GM23338 (cell line): ENCODE measurements around the gene IFI6. TPM values are rescaled to one million over a fixed set of nuclear protein-coding genes. Genes with fewer than 3 reads are reported as not detected.

Source experiments
- ATAC-seq: fragments of 200-7000 bp; cut with Tn5 transposase; 3 replicates; pipeline ENCODE4 v1.9.1; 2020
- DNase-seq: peaks from one replicate; pipeline ENCODE4 v3.0.0-alpha.2; 2015; ENCODE audit warnings: low spot score
- H2AFZ ChIP-seq: fragments of 200-600 bp; sonication (generic); 2 replicates; pipeline ENCODE4 v1.8.0; 2016; ENCODE audit warnings: antibody characterized with exemption, mild to moderate bottlenecking, moderate library complexity
- H3F3A ChIP-seq: fragments of 200-600 bp; sonication (generic); replicated peaks from 2 replicates; pipeline ENCODE4 v1.8.0; 2017; ENCODE audit warnings: antibody characterized with exemption, mixed run types, low read depth
- H3K27ac ChIP-seq: fragments of 200-600 bp; sonication (generic); 2 replicates; pipeline ENCODE4 v1.6.1; 2016; ENCODE audit warnings: low read depth
- H3K27me3 ChIP-seq: fragments of 200-600 bp; sonication (generic); 2 replicates; pipeline ENCODE4 v1.8.0; 2016; ENCODE audit warnings: mild to moderate bottlenecking, mixed run types, moderate library complexity; ENCODE audit not compliant: insufficient read depth
- H3K36me3 ChIP-seq: fragments of 200-600 bp; sonication (generic); 2 replicates; pipeline ENCODE4 v1.8.0; 2016; ENCODE audit warnings: mild to moderate bottlenecking; ENCODE audit not compliant: insufficient read depth
- H3K4me1 ChIP-seq: fragments of 200-600 bp; sonication (generic); 2 replicates; pipeline ENCODE4 v1.8.0; 2016; ENCODE audit warnings: mild to moderate bottlenecking, moderate library complexity; ENCODE audit not compliant: insufficient read depth
- H3K4me2 ChIP-seq: fragments of 200-600 bp; sonication (generic); 2 replicates; pipeline ENCODE4 v1.7.1; 2017; ENCODE audit warnings: mixed run types
- H3K4me3 ChIP-seq: fragments of 200-600 bp; sonication (generic); 2 replicates; pipeline ENCODE4 v1.6.1; 2016; ENCODE audit warnings: mixed run types
- H3K79me2 ChIP-seq: fragments of 200-600 bp; sonication (generic); replicated peaks from 2 replicates; pipeline ENCODE4 v1.8.0; 2017; ENCODE audit warnings: mild to moderate bottlenecking; ENCODE audit not compliant: insufficient read depth
- H3K9me2 ChIP-seq: fragments of 200-600 bp; sonication (generic); 2 replicates; pipeline ENCODE4 v1.8.0; 2017; ENCODE audit not compliant: insufficient read depth
- H4K20me1 ChIP-seq: fragments of 200-600 bp; sonication (generic); replicated peaks from 2 replicates; pipeline ENCODE4 v1.8.0; 2017; ENCODE audit warnings: mild to moderate bottlenecking; ENCODE audit not compliant: insufficient read depth
- H3K27ac Mint-ChIP-seq: 2 replicates; pipeline ENCODE4 v1.8.0; 2020; ENCODE audit warnings: inconsistent platforms, mild to moderate bottlenecking, moderate library complexity, mixed read lengths
- H3K27me3 Mint-ChIP-seq: 3 replicates; pipeline ENCODE4 v1.8.0; 2022; ENCODE audit warnings: low read depth, mild to moderate bottlenecking, moderate library complexity, mixed read lengths, inconsistent platforms; ENCODE audit not compliant: insufficient read depth, poor library complexity
- H3K36me3 Mint-ChIP-seq: 3 replicates; pipeline ENCODE4 v1.8.0; 2021; ENCODE audit warnings: low read depth, mild to moderate bottlenecking, inconsistent platforms, moderate library complexity, mixed read lengths
- H3K4me1 Mint-ChIP-seq: 3 replicates; pipeline ENCODE4 v1.8.0; 2020; ENCODE audit warnings: mild to moderate bottlenecking, inconsistent platforms, mixed read lengths
- H3K4me3 Mint-ChIP-seq: 3 replicates; pipeline ENCODE4 v1.8.0; 2021; ENCODE audit warnings: moderate library complexity, mild to moderate bottlenecking, inconsistent platforms, mixed read lengths
- H3K9me3 Mint-ChIP-seq: 3 replicates; pipeline ENCODE4 v1.8.0; 2020; ENCODE audit warnings: moderate library complexity, mild to moderate bottlenecking, inconsistent platforms, mixed read lengths
- CREB1 ChIP-seq: fragments of 250-450 bp; sonication (Bioruptor Pico); IDR thresholded peaks from 2 replicates; pipeline ENCODE4 v1.5.0; 2020; ENCODE audit warnings: low read depth, mild to moderate bottlenecking, moderate library complexity
- CTCF ChIP-seq, 2 experiments: fragments of 200-600 bp in 1 of 2; sonication (generic) in 1 of 2; conservative IDR thresholded peaks; 2 replicates each; pipeline versions ENCODE4 v1.5.1 to v1.6.1; 2016 to 2017; ENCODE audit warnings: antibody characterized with exemption in 2 of 2, low read depth in 2 of 2, mild to moderate bottlenecking in 2 of 2, moderate library complexity in 1 of 2
- ETS1 ChIP-seq: IDR thresholded peaks from 2 replicates; pipeline ENCODE4 v1.6.1; 2016; ENCODE audit warnings: antibody characterized with exemption
- EZH2phosphoT487 ChIP-seq: fragments of 200-600 bp; sonication (generic); IDR thresholded peaks from one replicate; pipeline ENCODE4 v1.8.1; 2018; ENCODE audit warnings: antibody characterized with exemption; ENCODE audit not compliant: unreplicated experiment
- JUNB ChIP-seq: IDR thresholded peaks from one replicate; pipeline ENCODE4 v1.6.1; 2016; ENCODE audit warnings: antibody characterized with exemption; ENCODE audit not compliant: unreplicated experiment
- NANOG ChIP-seq: IDR thresholded peaks from 2 replicates; pipeline ENCODE4 v1.6.1; 2016; ENCODE audit warnings: antibody characterized with exemption, borderline replicate concordance
- POLR2AphosphoS5 ChIP-seq: IDR thresholded peaks from 2 replicates; pipeline ENCODE4 v1.6.1; 2016; ENCODE audit warnings: antibody characterized with exemption, low read depth
- REST ChIP-seq: IDR thresholded peaks from one replicate; pipeline ENCODE4 v1.6.1; 2018; ENCODE audit warnings: antibody characterized with exemption; ENCODE audit not compliant: unreplicated experiment
- STAT1 ChIP-seq: IDR thresholded peaks from one replicate; pipeline ENCODE4 v1.6.1; 2016; ENCODE audit warnings: antibody characterized with exemption; ENCODE audit not compliant: unreplicated experiment
- ZNF331 ChIP-seq: fragments of 250-450 bp; sonication (Bioruptor Pico); IDR thresholded peaks from 2 replicates; pipeline ENCODE4 v1.5.0; 2020; ENCODE audit warnings: low read depth, mild to moderate bottlenecking, moderate library complexity
- polyA plus RNA-seq: library from polyadenylated mRNA; unstranded; fragments of >200 nt; fragmentation: Nextera tagmentation; extraction: Ambion mirVana; gene quantifications from 2 replicates; pipeline ENCODE4 v1.2.1, GENCODE V29; 2016
- total RNA-seq: library from RNA; depleted of rRNA; stranded (reverse); fragments of >200 nt; shearing (Covaris generic); gene quantifications from 2 replicates; pipeline ENCODE4 v1.2.3, GENCODE V29; 2014

IFI6 gene
- total and polyA plus RNA-seq, 2 experiments from 2014 or later = 6.3 to 16.0 TPM

GRCh38 chr1:27719286-27720251 is 47.6 kb upstream of the IFI6 start (continued):
- TF ChIP-seq CREB1 (CRISPR knock-in tag) = no peak

- Histone ChIP-seq H3K79me2 (no peaks in the 10 kb centered on the region), H3K36me3 (no peaks in the 10 kb centered on the region), H3K4me1 (no peaks in the 10 kb centered on the region), H2AFZ (no peak overlapping the region), H3K27ac (no peak overlapping the region), H3K27me3 (no peaks in the 10 kb centered on the region), H3K9me2 (no peaks in the 10 kb centered on the region), H3K4me3 (no peak overlapping the region), H4K20me1 (no peaks in the 10 kb centered on the region), H3F3A (no peaks in the 10 kb centered on the region), H3K4me2 (no peak overlapping the region)
- peaks cover 6% of the 10 kb centered on the region for H3K9me3 Mint-ChIP-seq
- H3K27ac Mint-ChIP-seq = no peak overlapping the region
- peaks cover 12% of the 10 kb centered on the region for H3K4me1 Mint-ChIP-seq
- no peak overlapping the region for H3K4me3 Mint-ChIP-seq
- DNase-seq (no peak), ATAC-seq (no peak)
- H3K27me3 Mint-ChIP-seq = peaks cover 3% of the 10 kb centered on the region
- no peaks in the 10 kb centered on the region for H3K36me3 Mint-ChIP-seq
- TF ChIP-seq NANOG = no peak
- TF ChIP-seq ETS1 = no peak
- no peak for TF ChIP-seq JUNB
- no peak for TF ChIP-seq POLR2AphosphoS5
- TF ChIP-seq CREB1 (CRISPR knock-in tag) = no peak
- TF ChIP-seq ZNF331 (CRISPR knock-in tag) = no peak
- no peak for TF ChIP-seq REST
- no peak for TF ChIP-seq CTCF (conservative IDR thresholded peaks at IDR 0.05; ENCODE audit: low read depth in 2 of 2)
- TF ChIP-seq EZH2phosphoT487 = no peak
- no peak for TF ChIP-seq STAT1
Measured at GRCh38 chr1:27716262-27716895, 44.4 kb upstream of the IFI6 start.
